Spleen (tissue), 11 donors: ENCODE data around the gene TRIM43B. TPM values are rescaled to one million over a fixed set of nuclear protein-coding genes. Genes with fewer than 3 reads are reported as not detected.
"Not testable (repeated sequence)": the region's sequence is repeated elsewhere in the genome, so short reads cannot be mapped to it uniquely, and the experiment has no call there.

Experiments
- DNase-seq: peaks from one replicate; pipeline ENCODE4 v3.0.0-alpha.2; 2020
- H3K27ac ChIP-seq, 8 donors: fragments of 200-600 bp; sonication (generic) in 7 of 8; 1 replicate in 4 of 8; 2 replicates in 4 of 8; pipeline versions ENCODE4 v1.5.0 to v1.8.0; 2016 to 2021; ENCODE audit warnings: inconsistent platforms in 4 of 8, mild to moderate bottlenecking in 4 of 8, moderate library complexity in 1 of 8
- H3K27me3 ChIP-seq, 7 donors: fragments of 200-600 bp; sonication (generic) in 6 of 7; replicated peaks in 1 of 7; 1 replicate in 4 of 7; 2 replicates in 3 of 7; pipeline versions ENCODE4 v1.5.0 to v1.8.0; 2016 to 2021; ENCODE audit warnings: inconsistent platforms in 3 of 7, mild to moderate bottlenecking in 1 of 7
- H3K36me3 ChIP-seq, 6 donors: fragments of 200-600 bp; sonication (generic) in 5 of 6; 1 replicate in 4 of 6; 2 replicates in 2 of 6; pipeline versions ENCODE4 v1.5.0 to v1.8.0; 2016 to 2021; ENCODE audit warnings: inconsistent platforms in 2 of 6
- H3K4me1 ChIP-seq, 6 donors: fragments of 200-600 bp; sonication (generic) in 5 of 6; 1 replicate in 3 of 6; 2 replicates in 3 of 6; pipeline versions ENCODE4 v1.5.0 to v1.8.0; 2016 to 2021; ENCODE audit warnings: inconsistent platforms in 3 of 6
- H3K4me3 ChIP-seq, 8 donors: fragments of 200-600 bp; sonication (generic) in 7 of 8; 1 replicate in 4 of 8; 2 replicates in 4 of 8; pipeline versions ENCODE4 v1.5.0 to v1.8.0; 2016 to 2021; ENCODE audit warnings: inconsistent platforms in 4 of 8, mild to moderate bottlenecking in 4 of 8, moderate library complexity in 2 of 8
- H3K9me3 ChIP-seq, 8 donors: fragments of 200-600 bp; sonication (generic) in 7 of 8; 1 replicate in 4 of 8; 2 replicates in 4 of 8; pipeline versions ENCODE4 v1.5.0 to v1.8.0; 2016 to 2021; ENCODE audit warnings: inconsistent platforms in 4 of 8
- WGBS, 5 donors: extraction: QIAGEN DNeasy Blood & Tissue Kit in 3 of 5; methylation state at CpG; one replicate each; pipeline versions ENCODE4 v1.1.5 to v1.1.7; 2013 to 2018; 5-methylcytosine and 5-hydroxymethylcytosine counted together
- intact Hi-C: fragments of 100-400 bp; cut with DNase I; formaldehyde crosslinking; loops from one replicate; pipeline ENCODE4 v1.15.0; 2023; ENCODE audit warnings: low total_unique reads
- polyA plus RNA-seq, 3 donors: library from polyadenylated mRNA; stranded (reverse); fragments of 200-250 nt; gene quantifications; one replicate each; pipeline ENCODE4 v1.2.1, GENCODE V29; 2013
- total RNA-seq, 7 donors: library from RNA; depleted of rRNA in 3 of 7; stranded (reverse); fragments of >200 nt in 3 of 7; fragmentation: NEBNext Ultra II Directional in 4 of 7; extraction: Animal tissue kit (Norgen Biotek cat#: 25700) in 4 of 7; gene quantifications; one replicate each; pipeline versions ENCODE4 v1.1.0 to v1.2.1, GENCODE V29; 2016 to 2021
- donor health status: healthy with polysubstance abuse.
- donor health status: DM: no; HTN: no; CAD: no; lungs with moderate emphysema.
- donor health status: DM: no; HTN: no; CAD: no.
- donor health status: Bipolar disorder and iron deficiency.
- donor health status: healthy.
- donor health status: DM: no; HTN: no; CAD: no.
- donor health status: DM: yes; HTN: yes; CAD: no.

The TRIM43B gene
- total and polyA plus RNA-seq, 10 donors: not detected

GRCh38 chr2:95445317-95445716, 39.2 kb downstream of the TRIM43B start:
- H3K27ac ChIP-seq, intact Hi-C loops, H3K27me3 ChIP-seq, H3K36me3 ChIP-seq, H3K4me1 ChIP-seq, DNase-seq, H3K9me3 ChIP-seq, H3K4me3 ChIP-seq: not testable (repeated sequence)
- no CpG with 5 or more reads among the region's 2 CpGs for WGBS, 5 donors

- intact Hi-C loops, H3K27me3 ChIP-seq, H3K36me3 ChIP-seq, H3K4me1 ChIP-seq, DNase-seq, H3K9me3 ChIP-seq, H3K4me3 ChIP-seq, H3K27ac ChIP-seq: not testable (repeated sequence)
- WGBS, 5 donors: no CpG with 5 or more reads among the region's 2 CpGs
Measured at GRCh38 chr2:95442474-95443099, 42.0 kb downstream of the TRIM43B start.

GRCh38 chr2:95435872-95436209, 48.7 kb downstream of the TRIM43B start:
- H3K9me3 ChIP-seq, H3K27ac ChIP-seq, DNase-seq, H3K27me3 ChIP-seq, H3K36me3 ChIP-seq, H3K4me3 ChIP-seq, H3K4me1 ChIP-seq, intact Hi-C loops: not testable (repeated sequence)
- 72 to 90% (median 82%) methylated on average over 2 to 3 of the region's 5 CpGs for WGBS, 5 donors

GRCh38 chr2:95435162-95435871, 49.2 kb downstream of the TRIM43B start:
- H3K36me3 ChIP-seq, H3K27ac ChIP-seq, H3K4me3 ChIP-seq, DNase-seq, H3K27me3 ChIP-seq, intact Hi-C loops, H3K4me1 ChIP-seq, H3K9me3 ChIP-seq: not testable (repeated sequence)
- no CpG with 5 or more reads among the region's 30 CpGs for WGBS, 5 donors

DNA sequence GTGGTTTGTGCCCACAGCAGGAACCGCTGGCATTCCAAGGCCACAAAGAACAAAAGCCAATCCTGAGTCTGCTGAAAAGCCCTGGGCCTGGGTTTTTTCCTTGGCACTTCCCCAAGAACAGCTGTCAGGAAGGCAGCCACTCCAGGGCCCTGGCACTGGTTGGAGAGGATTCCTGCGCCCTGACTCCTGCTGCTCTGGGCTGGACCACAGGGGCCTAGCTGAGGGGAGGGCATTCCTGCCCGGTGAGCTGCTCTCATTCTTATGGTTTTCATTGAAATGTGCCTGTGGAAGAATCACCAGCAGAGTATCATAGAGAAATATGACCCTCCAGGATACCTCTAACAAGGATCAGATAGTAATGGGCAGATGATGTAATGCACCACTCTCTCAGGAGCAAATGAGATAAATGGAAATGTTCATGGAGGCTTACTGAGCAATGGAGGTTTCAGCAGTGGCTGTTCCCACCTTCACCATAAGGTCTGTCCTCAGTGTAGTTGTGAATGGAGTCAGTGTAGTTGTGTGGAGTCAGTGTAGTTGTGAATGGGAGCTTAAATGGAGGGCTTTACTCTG, 50.0 kb downstream of the TRIM43B start:
- H3K9me3 ChIP-seq, intact Hi-C loops, H3K4me1 ChIP-seq, H3K27me3 ChIP-seq, H3K27ac ChIP-seq, DNase-seq, H3K36me3 ChIP-seq, H3K4me3 ChIP-seq: not testable (repeated sequence)
- WGBS, 5 donors: 61 to 79% (median 74%) methylated on average over 2 of the region's 3 CpGs; no CpG with 5 or more reads in 1 of the 5 donors

DNA sequence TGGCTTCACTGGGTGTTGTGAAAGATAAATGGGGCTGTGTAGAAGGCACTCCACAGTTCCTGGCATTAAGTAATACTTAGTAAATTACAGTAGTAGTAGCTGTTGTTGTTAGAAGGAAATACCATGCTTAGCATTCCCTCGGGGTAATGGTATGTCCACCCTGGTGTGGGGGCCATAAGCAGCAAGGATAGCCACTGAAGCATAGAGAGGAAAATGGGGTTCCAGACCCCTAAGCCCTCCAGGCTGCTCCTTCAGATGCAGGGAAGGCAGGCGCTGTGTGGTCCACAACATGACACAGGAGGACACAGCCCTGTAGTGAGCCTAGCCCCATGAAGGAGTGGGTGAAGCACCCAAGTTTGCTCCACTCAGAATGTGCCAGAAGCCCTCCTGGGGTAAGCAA, 50.6 kb downstream of the TRIM43B start:
- H3K4me1 ChIP-seq, H3K27ac ChIP-seq, H3K4me3 ChIP-seq, H3K27me3 ChIP-seq, intact Hi-C loops, DNase-seq, H3K9me3 ChIP-seq, H3K36me3 ChIP-seq: not testable (repeated sequence)
- 80 to 100% (median 91%) methylated on average over 1 to 2 of the region's 2 CpGs; no CpG with 5 or more reads in 1 of the 5 donors for WGBS, 5 donors

GRCh38 chr2:95433373-95433772, 51.2 kb downstream of the TRIM43B start:
- 71 to 85% (median 82%) methylated on average over 1 of the region's 4 CpGs for WGBS, 5 donors
- H3K36me3 ChIP-seq, H3K4me3 ChIP-seq, H3K9me3 ChIP-seq, H3K27ac ChIP-seq, DNase-seq, H3K4me1 ChIP-seq, H3K27me3 ChIP-seq, intact Hi-C loops: not testable (repeated sequence)

GRCh38 chr2:95429748-95430467, 54.6 kb downstream of the TRIM43B start:
- H3K27me3 ChIP-seq, H3K4me3 ChIP-seq, H3K36me3 ChIP-seq, H3K9me3 ChIP-seq, intact Hi-C loops, DNase-seq, H3K27ac ChIP-seq, H3K4me1 ChIP-seq: not testable (repeated sequence)
- no CpG with 5 or more reads among the region's 8 CpGs for WGBS, 5 donors

GRCh38 chr2:95427196-95427867, 57.2 kb downstream of the TRIM43B start:
- WGBS, 5 donors: 11 to 42% (median 18%) methylated on average over 5 to 14 of the region's 30 CpGs
- intact Hi-C loops, H3K9me3 ChIP-seq, H3K36me3 ChIP-seq, H3K27ac ChIP-seq, H3K27me3 ChIP-seq, H3K4me3 ChIP-seq, DNase-seq, H3K4me1 ChIP-seq: not testable (repeated sequence)
